ENCODE results near the gene HCFC2.

DNA sequence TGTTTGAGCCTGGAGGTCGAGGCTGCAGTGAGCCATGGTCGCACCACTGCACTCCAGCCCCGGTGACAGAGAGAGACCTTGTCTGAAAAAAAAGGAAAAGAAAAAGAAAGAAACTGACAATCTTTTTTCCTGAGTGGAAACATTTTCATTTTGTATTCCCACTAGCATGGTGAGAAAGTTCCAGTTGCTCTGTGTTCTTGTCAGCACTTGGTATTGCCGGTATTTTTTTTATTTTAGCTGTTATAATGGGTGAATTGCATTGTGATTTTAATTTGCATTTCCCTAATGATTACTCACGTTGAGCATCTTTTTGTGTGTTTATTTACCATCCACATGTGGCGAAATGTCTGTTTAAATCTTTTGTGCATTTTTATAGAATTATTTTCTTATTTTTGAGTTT lies 40.0 kb upstream of the HCFC2 start:
- TF ChIP-seq, protein P1, sequence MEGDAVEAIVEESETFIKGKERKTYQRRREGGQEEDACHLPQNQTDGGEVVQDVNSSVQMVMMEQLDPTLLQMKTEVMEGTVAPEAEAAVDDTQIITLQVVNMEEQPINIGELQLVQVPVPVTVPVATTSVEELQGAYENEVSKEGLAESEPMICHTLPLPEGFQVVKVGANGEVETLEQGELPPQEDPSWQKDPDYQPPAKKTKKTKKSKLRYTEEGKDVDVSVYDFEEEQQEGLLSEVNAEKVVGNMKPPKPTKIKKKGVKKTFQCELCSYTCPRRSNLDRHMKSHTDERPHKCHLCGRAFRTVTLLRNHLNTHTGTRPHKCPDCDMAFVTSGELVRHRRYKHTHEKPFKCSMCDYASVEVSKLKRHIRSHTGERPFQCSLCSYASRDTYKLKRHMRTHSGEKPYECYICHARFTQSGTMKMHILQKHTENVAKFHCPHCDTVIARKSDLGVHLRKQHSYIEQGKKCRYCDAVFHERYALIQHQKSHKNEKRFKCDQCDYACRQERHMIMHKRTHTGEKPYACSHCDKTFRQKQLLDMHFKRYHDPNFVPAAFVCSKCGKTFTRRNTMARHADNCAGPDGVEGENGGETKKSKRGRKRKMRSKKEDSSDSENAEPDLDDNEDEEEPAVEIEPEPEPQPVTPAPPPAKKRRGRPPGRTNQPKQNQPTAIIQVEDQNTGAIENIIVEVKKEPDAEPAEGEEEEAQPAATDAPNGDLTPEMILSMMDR (conservative IDR thresholded peaks at IDR 0.05): no peak
- TF ChIP-seq ZFX (IDR thresholded peaks at IDR 0.05): no peak

Measured in C4-2B (cell line).